ENCODE measurements around the gene TBC1D16.

The TBC1D16 gene

DNA sequence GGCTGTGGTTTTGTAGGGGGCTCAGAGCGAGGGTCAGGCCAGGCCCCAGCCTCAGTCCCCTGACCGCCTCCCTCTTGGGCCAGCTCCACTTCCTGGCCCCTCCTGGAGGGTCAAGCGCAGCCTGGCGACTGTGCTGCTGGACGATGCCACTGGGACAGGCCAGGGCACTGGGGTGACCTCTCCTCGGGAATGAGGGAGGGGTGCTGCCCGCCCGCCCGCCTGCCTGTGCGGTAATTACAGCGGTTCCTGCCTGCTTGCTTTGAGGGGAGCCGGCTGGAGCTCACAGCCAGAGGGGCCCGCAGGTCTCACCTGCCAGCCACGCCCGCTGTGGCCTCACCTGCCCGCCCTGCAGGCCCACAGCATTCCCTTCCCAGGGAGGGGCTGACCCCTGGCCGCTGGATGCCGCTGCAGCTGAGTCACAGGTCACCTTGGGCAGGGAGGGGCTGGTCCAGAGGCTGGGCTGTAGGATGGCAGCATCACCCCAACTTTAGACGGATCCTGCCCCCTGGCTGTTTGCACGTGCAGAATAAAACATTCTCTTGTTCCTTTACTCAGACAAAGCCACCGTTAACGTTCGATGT lies 119.7 kb downstream of the TBC1D16 start:
- no peaks in the 10 kb centered on the region; the same call in 1 of the 2 replicates for H3K4me1 ChIP-seq (ENCODE audit: insufficient read depth, low read length)
- H3K9me3 ChIP-seq (ENCODE audit: control insufficient read depth, insufficient read depth, low read length): no peaks in the 10 kb centered on the region
- no peak overlapping the region for H3K9ac ChIP-seq (ENCODE audit: low read depth, low read length)
- H3K36me3 ChIP-seq (ENCODE audit: insufficient read depth, low read length): no peaks in the 10 kb centered on the region

DNA sequence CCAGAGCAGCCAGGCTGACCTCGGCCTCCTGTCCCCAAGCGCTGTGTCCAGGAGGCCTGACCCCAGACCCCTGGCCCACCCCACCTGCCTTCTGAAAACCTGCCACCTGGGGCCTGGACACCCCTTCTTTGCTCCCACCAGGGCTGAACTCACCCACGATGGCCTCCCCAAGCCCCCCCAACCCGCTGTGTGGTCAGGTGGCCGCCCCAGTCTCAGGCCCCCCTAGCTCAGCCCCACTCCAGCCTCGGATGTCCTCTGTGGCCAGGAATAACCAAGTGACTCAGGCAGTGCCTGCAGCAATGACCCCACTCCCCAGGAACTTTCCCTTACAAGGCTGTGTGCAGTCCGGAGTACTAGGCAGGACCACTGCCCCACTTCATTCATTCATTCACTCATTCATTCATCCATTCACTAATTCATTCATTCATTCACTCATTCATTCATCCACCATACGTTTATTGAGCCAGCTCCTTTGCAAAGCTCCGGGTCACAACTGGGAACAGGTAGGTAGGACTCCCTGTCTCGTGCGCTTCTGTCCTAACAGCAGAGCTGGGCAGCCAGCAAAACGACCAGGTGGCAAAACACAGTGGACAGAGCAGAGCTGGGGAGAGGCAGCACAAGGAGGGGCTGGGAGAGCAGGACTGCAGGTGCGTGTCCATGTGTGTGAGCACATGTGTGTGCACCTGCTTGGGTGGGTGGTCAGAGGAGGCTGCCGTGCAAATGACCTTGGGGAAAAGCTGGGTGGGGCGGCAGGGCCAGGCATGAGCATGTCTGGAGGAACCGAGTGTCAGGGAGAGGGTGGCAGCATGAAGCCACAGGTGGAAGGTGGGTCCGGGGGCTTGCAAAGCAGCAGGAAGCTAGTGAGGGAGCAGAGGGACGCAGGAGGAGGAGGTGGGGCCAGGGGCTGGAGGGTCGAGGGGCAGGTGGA lies 120.6 kb downstream of the TBC1D16 start:
- no peak overlapping the region for H3K9ac ChIP-seq (ENCODE audit: low read depth, low read length)
- H3K9me3 ChIP-seq (ENCODE audit: control insufficient read depth, insufficient read depth, low read length): no peaks in the 10 kb centered on the region
- no peaks in the 10 kb centered on the region; the same call in 1 of the 2 replicates for H3K4me1 ChIP-seq (ENCODE audit: insufficient read depth, low read length)
- no peaks in the 10 kb centered on the region for H3K36me3 ChIP-seq (ENCODE audit: insufficient read depth, low read length)

DNA sequence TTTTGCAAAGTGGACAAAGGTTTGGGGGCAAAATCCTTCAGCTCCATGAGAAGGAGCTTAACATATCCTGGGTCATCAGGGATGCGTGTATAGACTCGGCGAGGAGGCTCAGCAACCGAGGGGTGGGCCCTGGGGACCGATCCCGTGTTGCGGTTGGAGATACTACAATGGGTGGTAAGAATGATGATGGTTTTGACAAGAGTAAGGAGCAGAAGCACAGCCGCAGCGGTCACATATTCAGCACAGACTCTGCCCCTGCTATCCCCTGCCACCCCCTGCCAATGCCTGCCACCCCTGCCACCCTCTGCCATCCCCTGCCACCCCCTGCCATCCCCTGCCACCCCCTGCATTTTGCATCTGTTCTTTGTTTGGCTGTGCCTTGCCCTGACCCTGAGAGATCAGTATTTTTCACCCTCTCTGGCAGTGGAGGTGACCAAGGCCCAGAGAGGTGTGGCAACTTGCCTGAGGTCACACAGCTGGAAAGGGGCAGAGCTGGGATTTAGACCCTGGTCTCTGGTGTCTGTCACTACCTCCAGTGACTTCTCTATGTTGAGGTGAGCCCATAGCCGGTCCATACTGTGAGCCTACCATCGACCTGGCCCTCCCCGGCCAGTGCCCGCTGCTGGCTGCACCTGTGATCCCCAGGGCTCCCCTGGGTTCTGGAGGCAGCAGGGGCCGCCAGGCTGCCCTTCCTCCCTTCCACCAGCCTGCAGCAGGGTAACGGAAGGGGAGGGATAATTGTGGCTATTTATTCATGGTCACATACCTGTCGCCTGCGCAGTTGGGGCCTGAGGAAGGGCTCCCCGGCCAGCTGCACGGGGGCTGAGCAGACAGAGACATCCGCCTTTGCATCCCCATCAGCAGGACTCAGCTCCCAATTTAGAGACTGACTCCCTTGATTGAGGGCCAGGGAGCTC lies 121.5 kb downstream of the TBC1D16 start:
- no peaks in the 10 kb centered on the region for H3K36me3 ChIP-seq (ENCODE audit: insufficient read depth, low read length)
- no peaks in the 10 kb centered on the region; the same call in 1 of the 2 replicates for H3K4me1 ChIP-seq (ENCODE audit: insufficient read depth, low read length)
- H3K9me3 ChIP-seq (ENCODE audit: control insufficient read depth, insufficient read depth, low read length): no peaks in the 10 kb centered on the region
- no peak overlapping the region for H3K9ac ChIP-seq (ENCODE audit: low read depth, low read length)

DNA sequence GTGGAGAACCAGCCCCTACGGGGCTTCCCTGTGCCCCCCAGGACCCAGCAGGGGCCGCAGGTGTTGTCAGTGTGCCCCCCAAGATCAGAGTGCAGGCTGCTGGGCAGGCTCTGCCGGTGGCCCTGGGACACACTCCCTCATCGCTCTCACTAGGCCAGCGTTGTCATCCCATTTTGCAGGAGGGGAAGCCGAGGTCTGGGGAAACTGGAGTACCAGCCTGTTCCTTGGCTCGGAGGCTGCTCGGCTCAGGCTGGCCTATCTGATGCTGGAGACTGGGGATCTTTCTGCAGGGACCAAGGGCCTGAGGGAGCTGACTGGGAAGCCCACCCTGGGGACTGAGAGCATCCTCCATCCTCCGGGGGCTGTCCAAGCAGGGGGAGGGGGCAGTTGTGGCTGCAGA lies 122.2 kb downstream of the TBC1D16 start:
- Histone ChIP-seq H3K9me3 (ENCODE audit: control insufficient read depth, insufficient read depth, low read length) (no peaks in the 10 kb centered on the region), H3K36me3 (ENCODE audit: insufficient read depth, low read length) (no peaks in the 10 kb centered on the region), H3K4me1 (ENCODE audit: insufficient read depth, low read length) (no peaks in the 10 kb centered on the region; the same call in 1 of the 2 replicates), H3K9ac (ENCODE audit: low read depth, low read length) (no peak overlapping the region)

DNA sequence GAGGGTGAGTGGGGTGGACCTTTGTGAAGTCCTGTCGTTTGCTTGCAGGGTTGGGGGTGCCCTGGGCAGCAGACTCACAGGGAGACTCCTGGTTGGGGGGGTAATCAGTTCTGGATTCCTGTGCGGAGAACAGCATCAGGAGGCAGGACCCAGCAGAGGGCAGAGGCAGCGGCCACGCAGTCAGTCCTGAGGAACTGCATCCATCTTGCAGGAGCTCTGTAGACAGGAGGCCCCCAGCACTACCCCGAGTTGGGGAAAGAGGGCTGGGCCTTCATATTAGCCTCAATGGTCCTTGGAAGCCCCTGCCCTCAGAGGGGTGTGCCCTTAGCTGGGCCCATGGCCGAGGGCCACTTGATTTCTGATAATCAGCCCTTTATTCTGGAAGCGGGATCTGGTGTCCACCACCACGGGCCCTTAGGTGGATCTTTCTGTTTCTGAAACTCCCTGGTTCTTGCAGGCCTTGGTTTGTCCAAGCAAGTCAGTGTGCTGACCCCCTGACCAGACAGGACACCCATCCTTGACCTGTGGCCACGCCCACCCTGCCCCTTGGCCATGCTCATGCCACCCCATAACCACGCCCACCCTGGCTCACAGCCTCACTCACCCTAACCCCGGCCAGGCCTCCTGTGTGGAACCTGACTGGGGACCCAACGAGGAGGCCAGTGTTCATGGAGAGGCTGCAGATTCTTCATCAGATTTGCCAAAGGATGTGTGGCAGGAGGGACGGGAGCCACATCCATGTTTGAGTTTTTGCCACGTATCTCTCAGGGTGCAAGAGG lies 122.9 kb downstream of the TBC1D16 start:
- Histone ChIP-seq H3K9ac (ENCODE audit: low read depth, low read length) (no peak overlapping the region), H3K4me1 (ENCODE audit: insufficient read depth, low read length) (no peaks in the 10 kb centered on the region; the same call in 1 of the 2 replicates), H3K36me3 (ENCODE audit: insufficient read depth, low read length) (no peaks in the 10 kb centered on the region), H3K9me3 (ENCODE audit: control insufficient read depth, insufficient read depth, low read length) (no peaks in the 10 kb centered on the region)

DNA sequence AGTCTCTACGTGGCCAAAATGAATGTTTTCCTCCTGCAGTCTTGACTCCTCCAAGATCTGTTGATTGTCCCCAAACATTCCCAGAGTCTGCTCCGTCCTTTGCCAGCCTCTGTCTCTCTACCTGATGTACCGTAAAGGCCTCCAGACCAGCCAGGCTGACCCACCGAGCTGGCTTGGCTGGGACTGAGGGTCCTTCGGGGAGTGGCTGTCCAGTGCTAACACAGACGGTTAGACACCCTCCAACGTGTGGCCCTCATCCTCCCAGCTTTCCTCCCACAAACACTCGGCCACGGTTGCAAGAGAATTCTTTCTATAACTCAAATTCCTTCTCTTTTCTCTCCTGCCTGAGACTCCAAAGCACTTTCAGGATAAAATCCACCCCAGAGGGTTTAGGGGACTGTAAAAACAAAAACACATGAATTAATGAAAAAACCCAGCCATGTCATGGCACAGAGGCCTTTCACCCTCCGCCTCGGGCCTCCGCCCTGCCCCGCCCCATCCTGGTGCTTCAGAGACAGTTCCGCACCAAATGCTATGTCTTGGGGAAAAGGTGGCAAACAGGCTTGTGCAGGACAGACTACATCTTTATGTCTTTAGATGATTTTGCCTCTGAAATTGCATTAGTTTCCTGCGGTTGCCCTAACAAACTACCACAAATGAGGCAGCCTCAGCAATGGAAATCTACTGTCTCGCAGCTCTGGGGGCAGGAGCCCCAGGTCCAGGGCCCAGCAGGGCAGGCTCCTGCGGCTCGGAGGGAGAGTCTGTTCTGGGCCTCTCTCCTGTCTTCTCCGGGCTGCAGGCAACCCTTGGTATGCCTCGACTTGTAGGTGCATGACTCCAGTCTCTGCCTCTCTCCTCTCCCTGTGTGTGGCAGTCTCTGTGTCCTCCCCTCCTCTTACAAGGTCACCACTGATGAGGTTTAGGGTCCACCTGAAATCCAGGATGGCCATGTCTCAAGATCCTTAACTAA lies 124.0 kb downstream of the TBC1D16 start:
- no peaks in the 10 kb centered on the region for H3K36me3 ChIP-seq (ENCODE audit: insufficient read depth, low read length)
- H3K9me3 ChIP-seq (ENCODE audit: control insufficient read depth, insufficient read depth, low read length): no peaks in the 10 kb centered on the region
- H3K9ac ChIP-seq (ENCODE audit: low read depth, low read length): no peak overlapping the region
- H3K4me1 ChIP-seq (ENCODE audit: insufficient read depth, low read length): no peaks in the 10 kb centered on the region; the same call in 1 of the 2 replicates

DNA sequence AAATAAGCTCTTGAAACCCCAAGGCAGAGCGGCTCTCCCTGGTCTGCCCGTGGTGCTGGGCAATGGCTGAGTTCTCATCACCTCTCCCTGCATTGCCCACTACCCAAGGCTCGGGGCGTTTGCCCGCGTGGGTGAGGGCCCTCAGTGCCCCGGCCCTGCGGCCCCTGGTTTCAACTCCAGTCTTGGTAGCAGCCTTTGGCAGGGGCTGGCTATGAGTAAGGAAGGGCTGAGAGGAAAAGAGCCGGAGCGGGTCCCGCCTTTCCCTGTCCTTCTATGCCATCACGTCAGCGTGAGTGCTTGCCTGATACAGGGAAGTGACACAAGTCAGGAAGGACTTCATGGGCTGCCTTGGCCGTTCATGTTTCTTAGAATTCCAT lies 124.7 kb downstream of the TBC1D16 start:
- no peaks in the 10 kb centered on the region; the same call in 1 of the 2 replicates for H3K4me1 ChIP-seq (ENCODE audit: insufficient read depth, low read length)
- no peaks in the 10 kb centered on the region for H3K36me3 ChIP-seq (ENCODE audit: insufficient read depth, low read length)
- H3K9ac ChIP-seq (ENCODE audit: low read depth, low read length): no peak overlapping the region
- H3K9me3 ChIP-seq (ENCODE audit: control insufficient read depth, insufficient read depth, low read length): no peaks in the 10 kb centered on the region

DNA sequence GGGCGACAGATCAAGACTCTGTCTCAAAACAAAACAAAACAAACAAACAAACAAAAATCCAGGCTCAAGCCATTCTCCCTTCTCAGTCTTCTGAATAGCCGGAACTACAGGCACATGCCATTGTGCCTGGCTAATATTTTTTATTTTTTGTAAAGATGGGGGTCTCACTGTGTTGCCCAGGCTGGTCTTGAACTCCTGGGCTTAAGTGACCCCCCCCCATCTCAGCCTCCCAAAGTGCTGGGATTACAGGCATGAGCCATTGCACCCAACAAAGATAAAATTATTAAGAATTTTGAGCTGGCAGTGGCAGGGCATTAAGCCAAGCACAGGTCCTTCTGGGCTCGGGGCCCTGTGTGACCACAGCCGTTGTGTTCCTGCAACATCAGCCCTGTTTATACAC lies 126.6 kb downstream of the TBC1D16 start:
- H3K4me1 ChIP-seq (ENCODE audit: insufficient read depth, low read length): no peaks in the 10 kb centered on the region
- no peaks in the 10 kb centered on the region for H3K36me3 ChIP-seq (ENCODE audit: insufficient read depth, low read length)
- H3K9me3 ChIP-seq (ENCODE audit: control insufficient read depth, insufficient read depth, low read length): no peaks in the 10 kb centered on the region
- H3K9ac ChIP-seq (ENCODE audit: low read depth, low read length): no peak overlapping the region

DNA sequence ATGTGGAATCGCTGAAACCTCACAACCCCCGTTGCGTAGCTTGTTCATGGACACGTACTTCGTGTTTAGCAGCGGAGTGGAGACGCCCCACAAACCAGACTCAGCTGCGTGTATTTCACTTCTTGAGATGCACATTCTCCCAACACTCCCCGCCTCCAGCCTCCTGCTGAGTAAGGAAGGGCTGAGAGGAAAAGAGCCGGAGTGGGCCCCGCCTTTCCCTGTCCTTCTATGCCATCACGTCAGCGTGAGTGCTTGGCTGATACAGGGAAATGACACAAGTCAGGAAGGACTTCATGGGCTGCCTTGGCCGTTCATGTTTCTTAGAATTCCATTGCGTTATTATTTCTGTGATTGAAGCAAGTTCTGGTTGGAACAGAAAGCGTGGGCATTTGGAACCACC lies 127.8 kb downstream of the TBC1D16 start:
- no peaks in the 10 kb centered on the region for H3K4me1 ChIP-seq (ENCODE audit: insufficient read depth, low read length)
- no peaks in the 10 kb centered on the region for H3K36me3 ChIP-seq (ENCODE audit: insufficient read depth, low read length)
- no peak overlapping the region for H3K9ac ChIP-seq (ENCODE audit: low read depth, low read length)
- H3K9me3 ChIP-seq (ENCODE audit: control insufficient read depth, insufficient read depth, low read length): no peaks in the 10 kb centered on the region

DNA sequence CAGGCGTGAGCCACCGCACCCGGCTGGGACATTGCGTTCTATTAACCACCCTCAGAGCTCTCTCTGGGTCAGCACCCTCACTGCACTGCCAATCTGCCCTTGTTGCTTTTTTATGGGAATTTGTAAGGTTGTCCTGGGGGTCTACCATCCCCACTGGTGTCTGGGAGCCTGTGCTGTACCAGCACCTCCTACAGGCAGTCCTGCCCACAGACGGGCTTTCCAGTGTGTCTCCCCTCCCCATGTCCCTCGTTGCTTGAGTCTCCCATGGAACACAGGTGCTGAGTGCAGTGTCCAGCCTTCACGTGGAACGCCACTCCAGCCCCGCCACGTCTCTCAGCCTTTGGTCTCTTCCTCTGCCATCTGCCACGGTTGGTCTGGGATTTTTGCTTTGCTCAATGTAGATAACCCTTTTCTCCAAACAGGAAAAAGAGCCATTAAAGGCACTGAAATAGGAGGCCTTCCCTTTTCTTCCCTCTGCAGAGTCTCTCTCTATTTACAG lies 128.4 kb downstream of the TBC1D16 start:
- Histone ChIP-seq H3K9me3 (ENCODE audit: control insufficient read depth, insufficient read depth, low read length) (no peaks in the 10 kb centered on the region), H3K4me1 (ENCODE audit: insufficient read depth, low read length) (peaks cover 5% of the 10 kb centered on the region; the same call in 1 of the 2 replicates), H3K36me3 (ENCODE audit: insufficient read depth, low read length) (no peaks in the 10 kb centered on the region), H3K9ac (ENCODE audit: low read depth, low read length) (no peak overlapping the region)

DNA sequence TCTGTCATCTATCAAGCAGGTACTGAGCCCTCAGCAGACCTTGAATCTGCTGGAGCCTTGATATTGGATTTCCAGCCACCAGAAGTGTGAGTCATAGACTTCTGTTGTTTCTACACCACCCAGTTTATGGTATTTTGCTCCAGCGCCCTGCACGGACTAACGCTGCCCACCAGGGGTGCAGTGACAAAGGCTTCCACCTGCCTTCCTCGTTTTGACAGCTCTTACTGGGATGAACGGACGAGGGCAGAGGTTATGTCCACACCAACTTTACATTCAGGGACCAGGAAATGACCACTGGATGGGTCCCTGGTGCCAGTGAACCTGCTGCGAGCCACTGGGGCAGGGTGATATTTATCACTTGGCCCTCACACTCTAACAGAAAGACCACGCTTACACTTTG lies 129.8 kb downstream of the TBC1D16 start:
- Histone ChIP-seq H3K36me3 (ENCODE audit: insufficient read depth, low read length) (no peaks in the 10 kb centered on the region), H3K9ac (ENCODE audit: low read depth, low read length) (no peak overlapping the region), H3K9me3 (ENCODE audit: control insufficient read depth, insufficient read depth, low read length) (no peaks in the 10 kb centered on the region), H3K4me1 (ENCODE audit: insufficient read depth, low read length) (peaks cover 7% of the 10 kb centered on the region; the same call in 1 of the 2 replicates)

DNA sequence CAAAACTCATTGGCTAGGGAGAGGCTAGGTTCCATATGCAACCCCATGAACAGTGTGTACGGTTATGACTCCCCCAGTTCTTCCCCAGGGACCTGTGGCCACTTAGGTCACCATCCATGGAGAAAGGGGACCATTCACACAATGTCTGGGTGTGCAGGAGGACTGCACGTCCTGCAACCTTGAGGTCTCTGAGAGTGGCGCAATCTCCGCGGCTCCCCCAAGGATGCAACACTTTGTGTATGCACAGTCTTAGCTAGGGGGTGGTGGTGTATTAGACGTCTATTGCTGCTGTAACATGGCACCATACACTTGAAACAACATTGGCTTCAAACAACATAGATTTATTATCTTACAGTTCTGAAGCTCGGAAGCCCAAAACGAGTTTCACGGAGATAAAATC lies 130.8 kb downstream of the TBC1D16 start:
- Histone ChIP-seq H3K36me3 (ENCODE audit: insufficient read depth, low read length) (no peaks in the 10 kb centered on the region), H3K9ac (ENCODE audit: low read depth, low read length) (no peak overlapping the region), H3K9me3 (ENCODE audit: control insufficient read depth, insufficient read depth, low read length) (no peaks in the 10 kb centered on the region), H3K4me1 (ENCODE audit: insufficient read depth, low read length) (peaks cover 7% of the 10 kb centered on the region; the same call in 1 of the 2 replicates)
